HG02571 (cell line): Measurements from ENCODE around the gene ZFAND2A.
"Not testable (repeated sequence)": the region's sequence is repeated elsewhere in the genome, so short reads cannot be mapped to it uniquely, and the experiment has no call there.

Experiments
- ATAC-seq: cut with Tn5 transposase; IDR thresholded peaks from one replicate; pipeline ENCODE4 v1.9.1; 2021; ENCODE audit warnings: mild to moderate bottlenecking, moderate library complexity; ENCODE audit not compliant: unreplicated experiment

Gene ZFAND2A

GRCh38 chr7:1159891-1160669 is at the start of gene ZFAND2A:
Gene ZFAND2A (minus strand): TSS chr7:1160196. CDS start chr7:1158212, 1,984 bp downstream.
- ATAC-seq: peak; percentile 96

GRCh38 chr7:1209097-1209496 is 49.1 kb upstream of the ZFAND2A start:
- ATAC-seq: no peak

- not testable (repeated sequence) for ATAC-seq
Measured at GRCh38 chr7:1205742-1206141, 45.7 kb upstream of the ZFAND2A start.

GRCh38 chr7:1204460-1205140 is 44.6 kb upstream of the ZFAND2A start:
- ATAC-seq: no peak

- not testable (repeated sequence) for ATAC-seq
Measured at GRCh38 chr7:1202914-1203313, 42.9 kb upstream of the ZFAND2A start.

GRCh38 chr7:1201916-1202315 is 41.9 kb upstream of the ZFAND2A start:
- ATAC-seq: no peak

GRCh38 chr7:1200045-1200444 is 40.0 kb upstream of the ZFAND2A start:
- ATAC-seq: no peak

GRCh38 chr7:1197997-1198625 is 38.1 kb upstream of the ZFAND2A start:
- ATAC-seq: no peak

- ATAC-seq: no peak
Measured at GRCh38 chr7:1196950-1197349, 37.0 kb upstream of the ZFAND2A start.

GRCh38 chr7:1196441-1196840 is 36.4 kb upstream of the ZFAND2A start:
- ATAC-seq: not testable (repeated sequence)

- ATAC-seq: no peak
Measured at GRCh38 chr7:1193593-1194424, 33.8 kb upstream of the ZFAND2A start.

GRCh38 chr7:1192171-1192676 is 32.2 kb upstream of the ZFAND2A start:
- no peak for ATAC-seq

- ATAC-seq: no peak
Measured at GRCh38 chr7:1189986-1190772, 30.2 kb upstream of the ZFAND2A start.

- ATAC-seq: no peak
Measured at GRCh38 chr7:1188720-1189294, 28.8 kb upstream of the ZFAND2A start.

GRCh38 chr7:1187127-1187526 is 27.1 kb upstream of the ZFAND2A start:
- no peak for ATAC-seq

GRCh38 chr7:1181640-1182039 is 21.6 kb upstream of the ZFAND2A start:
- ATAC-seq: no peak

- ATAC-seq: no peak
Measured at GRCh38 chr7:1181031-1181430, 21.0 kb upstream of the ZFAND2A start.

GRCh38 chr7:1176891-1177373 is 16.9 kb upstream of the ZFAND2A start:
- no peak for ATAC-seq
